MG63 (cell line): Measurements from ENCODE around the gene ANGEL2. TPM values are rescaled to one million over a fixed set of nuclear protein-coding genes. Genes with fewer than 3 reads are reported as not detected.
"Not testable (repeated sequence)": the region's sequence is repeated elsewhere in the genome, so short reads cannot be mapped to it uniquely, and the experiment has no call there.

Experiments used
- DNase-seq: peaks from one replicate; pipeline ENCODE4 v3.0.0-alpha.2; 2020
- H3K27me3 ChIP-seq: fragments of 250-450 bp; sonication (Bioruptor Pico); 2 replicates; pipeline ENCODE4 v1.5.1; 2020; ENCODE audit warnings: mild to moderate bottlenecking, moderate library complexity
- H3K36me3 ChIP-seq: fragments of 250-450 bp; sonication (Bioruptor Pico); 2 replicates; pipeline ENCODE4 v1.5.1; 2020; ENCODE audit warnings: mild to moderate bottlenecking, moderate library complexity
- H3K4me3 ChIP-seq: fragments of 250-450 bp; sonication (Bioruptor Pico); 2 replicates; pipeline ENCODE4 v1.5.1; 2020; ENCODE audit warnings: mild to moderate bottlenecking, moderate library complexity
- H3K9me3 ChIP-seq: fragments of 250-450 bp; sonication (Bioruptor Pico); 2 replicates; pipeline ENCODE4 v1.5.1; 2020; ENCODE audit warnings: mild to moderate bottlenecking, moderate library complexity
- total RNA-seq: library from RNA; depleted of rRNA; stranded (reverse); fragments of >200 nt; shearing (Covaris generic); gene quantifications from 2 replicates; pipeline ENCODE4 v1.2.3, GENCODE V29; 2014; ENCODE audit warnings: low replicate concordance; rRNA removed

The ANGEL2 gene, protein sequence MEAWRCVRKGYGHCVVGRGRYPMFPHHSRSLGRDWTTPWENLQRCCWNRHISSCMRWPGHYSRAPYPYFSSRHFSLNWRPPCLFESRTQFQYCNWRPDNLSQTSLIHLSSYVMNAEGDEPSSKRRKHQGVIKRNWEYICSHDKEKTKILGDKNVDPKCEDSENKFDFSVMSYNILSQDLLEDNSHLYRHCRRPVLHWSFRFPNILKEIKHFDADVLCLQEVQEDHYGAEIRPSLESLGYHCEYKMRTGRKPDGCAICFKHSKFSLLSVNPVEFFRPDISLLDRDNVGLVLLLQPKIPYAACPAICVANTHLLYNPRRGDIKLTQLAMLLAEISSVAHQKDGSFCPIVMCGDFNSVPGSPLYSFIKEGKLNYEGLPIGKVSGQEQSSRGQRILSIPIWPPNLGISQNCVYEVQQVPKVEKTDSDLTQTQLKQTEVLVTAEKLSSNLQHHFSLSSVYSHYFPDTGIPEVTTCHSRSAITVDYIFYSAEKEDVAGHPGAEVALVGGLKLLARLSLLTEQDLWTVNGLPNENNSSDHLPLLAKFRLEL
- total RNA-seq: 36.7 and 65.3 TPM in 2 replicates

DNA sequence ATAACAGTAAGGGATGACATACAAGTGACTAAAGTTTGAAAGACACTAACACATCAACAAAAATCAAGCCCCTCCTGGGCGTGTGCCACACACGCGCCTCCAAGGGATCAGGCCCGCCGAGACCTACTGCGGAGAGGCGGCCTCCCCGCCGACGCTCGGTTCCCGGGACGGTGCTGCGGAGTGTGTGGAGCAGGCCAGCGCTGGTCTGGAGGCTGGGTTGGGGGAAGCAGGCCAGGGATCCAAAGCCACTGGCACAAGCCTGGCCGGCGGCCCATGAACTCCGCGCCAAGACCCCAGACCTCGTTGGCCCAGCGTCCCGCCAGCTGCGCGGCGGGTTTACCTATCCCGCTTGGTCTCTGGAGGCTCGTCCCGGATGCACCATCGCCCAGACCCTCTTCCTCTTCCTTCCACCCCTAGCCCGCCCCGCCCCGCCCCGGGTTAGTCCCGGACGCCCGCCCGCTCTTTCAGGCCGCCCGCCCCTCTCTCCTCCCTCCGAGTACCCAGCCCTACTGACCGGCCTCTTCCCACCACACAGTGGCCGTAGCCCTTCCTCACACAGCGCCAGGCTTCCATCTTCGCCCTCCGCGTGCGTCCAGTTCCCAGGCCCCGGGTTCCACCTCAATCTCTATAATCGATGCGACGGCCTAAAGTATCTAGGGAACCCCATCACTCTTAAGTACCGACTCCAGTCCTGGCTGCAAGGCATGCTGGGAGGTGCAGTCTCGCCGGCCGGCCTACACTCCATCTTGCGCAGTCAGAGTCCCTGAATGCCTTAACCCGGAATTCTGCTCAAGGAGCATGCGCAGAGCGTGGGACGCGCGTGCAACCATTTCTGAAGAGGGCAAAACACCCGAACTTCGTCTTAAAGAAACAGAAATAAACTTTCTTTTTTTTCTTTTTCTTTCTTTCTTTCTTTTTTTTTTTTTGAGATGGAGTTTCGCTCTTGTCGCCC lies at the start of gene ANGEL2:
TSS of gene ANGEL2 (minus strand) at position 769 of the 952 bp plus-strand sequence. CDS start at position 573, 196 bp downstream.
- Histone ChIP-seq H3K9me3 (no peaks in the 10 kb centered on the region), H3K4me3 (peak within 1 kb of the TSS; percentile 70), H3K27me3 (no peaks in the 10 kb centered on the region), H3K36me3 (peaks cover 15% of the 10 kb centered on the region)
- DNase-seq: peak; percentile 97

DNA sequence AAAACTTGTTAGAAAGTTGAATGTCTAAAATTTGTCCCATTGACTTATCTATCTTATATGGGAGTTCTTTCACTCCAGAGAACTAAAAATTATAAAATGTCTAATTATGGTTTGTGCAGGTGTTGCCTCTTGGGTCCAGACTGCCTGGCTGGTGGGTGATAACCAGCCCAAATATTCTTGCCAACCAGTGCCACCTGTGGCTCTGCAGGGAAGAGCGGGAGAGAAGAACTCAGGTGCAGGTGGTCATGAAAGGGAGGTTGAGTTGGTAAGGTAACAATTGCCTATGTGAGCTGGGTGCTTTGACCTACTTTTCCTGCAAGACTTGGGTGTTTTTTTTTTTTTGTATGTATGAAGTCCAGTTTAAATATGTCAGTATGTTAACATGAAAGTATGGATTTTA lies 45.6 kb upstream of the ANGEL2 start:
- no peaks in the 10 kb centered on the region for H3K27me3 ChIP-seq
- H3K4me3 ChIP-seq: no peak overlapping the region
- peaks cover 7% of the 10 kb centered on the region for H3K9me3 ChIP-seq
- no peaks in the 10 kb centered on the region; the same call in 1 of the 2 replicates for H3K36me3 ChIP-seq
- DNase-seq: no peak

DNA sequence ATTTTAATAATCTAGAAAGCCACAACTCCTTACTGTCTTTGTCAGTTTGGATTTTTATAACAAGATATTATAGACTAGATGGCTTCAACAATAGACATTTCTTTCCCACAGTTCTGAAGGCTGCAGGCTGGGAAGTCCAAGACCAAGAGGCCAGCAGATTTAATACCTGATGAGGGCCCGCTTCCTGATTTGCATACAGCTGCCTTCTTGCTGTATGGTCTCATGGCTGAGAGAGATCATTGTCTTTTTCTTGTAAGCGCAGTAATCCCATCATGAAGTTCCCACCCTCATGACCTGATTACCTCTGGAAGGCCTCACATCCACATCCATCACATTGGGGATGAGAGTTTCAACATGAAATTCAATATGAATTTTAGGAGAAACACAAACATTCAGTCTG lies 45.2 kb upstream of the ANGEL2 start:
- no peak for DNase-seq
- no peaks in the 10 kb centered on the region; the same call in 1 of the 2 replicates for H3K36me3 ChIP-seq

DNA sequence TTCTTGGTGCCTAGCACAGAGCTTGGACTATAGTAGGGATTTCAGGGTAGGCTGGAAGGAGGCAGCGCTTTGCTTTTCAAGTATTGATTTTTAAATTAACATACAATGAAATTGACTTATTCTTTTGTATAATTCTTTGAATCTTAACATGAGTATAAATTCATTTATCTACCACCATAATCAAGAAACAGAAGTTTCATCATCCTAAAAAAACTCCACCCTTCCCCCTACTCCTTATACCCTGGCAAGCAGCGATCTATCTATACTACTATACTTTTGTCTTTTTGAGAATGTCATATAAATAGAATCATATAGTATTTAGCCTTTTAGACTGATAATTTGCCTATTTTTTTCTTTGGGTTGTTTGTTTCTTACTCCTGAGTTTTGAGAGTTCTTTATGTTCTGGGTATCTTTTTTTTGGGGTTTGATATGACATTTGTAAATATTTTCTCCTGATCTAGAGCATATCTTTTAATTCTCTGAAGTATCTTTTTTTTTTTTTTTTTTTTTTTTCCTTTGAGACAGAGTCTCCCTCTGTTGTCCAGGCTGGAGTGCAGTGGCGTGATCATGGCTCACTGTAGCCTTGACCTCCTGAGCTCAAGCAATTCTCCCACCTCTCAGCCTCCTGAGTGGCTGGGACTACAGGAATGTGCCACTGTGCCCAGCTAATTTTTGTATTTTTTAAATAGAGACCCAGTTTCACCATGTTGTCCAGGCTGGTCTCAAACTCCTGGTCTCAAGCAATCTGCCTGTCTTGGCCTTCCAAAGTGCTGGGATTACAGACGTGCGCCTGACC lies 41.8 kb upstream of the ANGEL2 start:
- no peaks in the 10 kb centered on the region for H3K27me3 ChIP-seq
- DNase-seq: no peak
- H3K4me3 ChIP-seq: no peak overlapping the region
- peaks cover 7% of the 10 kb centered on the region for H3K9me3 ChIP-seq
- H3K36me3 ChIP-seq: peaks cover 3% of the 10 kb centered on the region; the same call in 1 of the 2 replicates

More for the DNA sequence above, 45.2 kb upstream of the ANGEL2 start:
- peaks cover 7% of the 10 kb centered on the region for H3K9me3 ChIP-seq
- H3K27me3 ChIP-seq: no peaks in the 10 kb centered on the region
- no peak overlapping the region for H3K4me3 ChIP-seq

DNA sequence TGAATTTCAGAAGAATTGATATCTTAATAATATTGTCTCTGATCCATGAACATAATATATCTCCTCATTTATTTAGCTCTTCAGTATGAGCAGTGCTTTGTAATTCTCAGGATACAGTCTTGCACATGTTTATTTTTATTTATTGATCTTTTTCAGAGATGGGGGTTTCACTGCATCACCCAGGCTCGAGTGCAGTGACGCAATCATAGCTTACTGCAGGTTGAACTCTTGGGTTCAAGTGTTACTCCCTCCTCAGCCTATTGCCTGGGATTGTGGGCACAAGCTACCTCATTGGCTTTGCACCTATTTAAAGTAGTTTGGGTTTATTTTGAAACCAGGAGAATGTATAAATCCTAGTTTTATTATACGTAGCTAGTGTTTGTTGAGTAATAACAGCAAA lies 40.1 kb upstream of the ANGEL2 start:
- H3K9me3 ChIP-seq: peaks cover 7% of the 10 kb centered on the region
- no peak overlapping the region for H3K4me3 ChIP-seq
- peaks cover 3% of the 10 kb centered on the region; the same call in 1 of the 2 replicates for H3K36me3 ChIP-seq
- no peak for DNase-seq
- H3K27me3 ChIP-seq: no peaks in the 10 kb centered on the region

DNA sequence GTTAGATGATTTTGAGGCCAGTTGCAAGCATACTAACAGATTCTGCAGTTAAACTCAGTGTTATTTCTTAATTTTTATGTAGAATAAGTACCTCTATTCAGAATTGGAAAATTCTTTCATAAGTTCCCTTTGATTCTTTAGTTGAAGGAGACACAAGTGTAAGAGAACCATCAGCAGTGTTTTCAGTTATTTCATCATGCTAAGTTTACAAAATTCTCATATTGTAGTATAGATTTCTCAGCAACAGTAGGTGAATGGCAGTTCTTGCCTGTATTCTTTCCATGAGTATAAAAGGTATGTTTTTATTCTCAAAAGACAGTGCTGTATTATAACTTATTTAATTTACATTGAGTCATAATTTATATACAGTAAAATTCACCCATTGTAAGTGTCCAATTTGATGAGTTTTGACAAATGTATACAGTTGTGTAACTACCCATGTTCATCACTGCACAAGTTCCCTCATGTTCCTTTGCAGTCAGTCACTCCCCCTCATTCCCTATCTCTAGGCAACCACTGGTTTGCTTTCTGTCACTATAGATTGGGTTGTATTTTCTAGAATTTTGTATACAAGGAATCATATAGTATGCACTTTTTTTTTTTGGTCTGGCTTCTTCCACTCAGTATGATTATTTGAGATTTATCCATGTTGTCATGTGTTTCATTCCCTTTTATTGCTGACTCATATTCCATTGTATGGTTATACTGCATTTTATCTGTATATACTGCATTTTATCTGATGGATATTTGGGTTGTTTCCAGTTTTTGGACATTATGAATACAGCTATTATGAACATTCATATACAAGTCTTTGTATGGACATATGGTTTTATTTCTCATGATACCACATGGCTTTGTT lies 39.3 kb upstream of the ANGEL2 start:
- Histone ChIP-seq H3K9me3 (peaks cover 7% of the 10 kb centered on the region), H3K36me3 (peaks cover 3% of the 10 kb centered on the region; the same call in 1 of the 2 replicates), H3K27me3 (no peaks in the 10 kb centered on the region), H3K4me3 (no peak overlapping the region)
- DNase-seq: no peak

DNA sequence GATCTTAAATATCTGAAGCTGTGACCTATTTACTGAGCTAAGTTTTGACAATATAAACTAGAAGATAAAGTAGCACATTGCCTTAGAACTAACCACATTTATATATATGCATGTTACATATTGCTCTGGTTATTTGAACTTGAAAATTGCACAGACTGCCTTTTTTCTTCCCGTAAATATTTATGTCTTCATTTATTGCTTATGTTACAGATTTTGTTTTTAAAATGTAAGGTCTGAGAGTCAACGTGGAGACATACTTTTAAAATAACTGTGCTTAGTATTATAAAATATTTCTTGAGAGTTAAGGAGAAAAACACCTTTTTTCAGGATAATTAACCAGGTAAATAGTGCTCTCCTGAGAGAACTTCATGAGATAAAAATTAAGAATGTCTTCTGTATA lies 38.5 kb upstream of the ANGEL2 start:
- Histone ChIP-seq H3K9me3 (peaks cover 6% of the 10 kb centered on the region), H3K4me3 (no peak overlapping the region), H3K27me3 (no peaks in the 10 kb centered on the region), H3K36me3 (peaks cover 3% of the 10 kb centered on the region; the same call in 1 of the 2 replicates)
- DNase-seq: no peak

DNA sequence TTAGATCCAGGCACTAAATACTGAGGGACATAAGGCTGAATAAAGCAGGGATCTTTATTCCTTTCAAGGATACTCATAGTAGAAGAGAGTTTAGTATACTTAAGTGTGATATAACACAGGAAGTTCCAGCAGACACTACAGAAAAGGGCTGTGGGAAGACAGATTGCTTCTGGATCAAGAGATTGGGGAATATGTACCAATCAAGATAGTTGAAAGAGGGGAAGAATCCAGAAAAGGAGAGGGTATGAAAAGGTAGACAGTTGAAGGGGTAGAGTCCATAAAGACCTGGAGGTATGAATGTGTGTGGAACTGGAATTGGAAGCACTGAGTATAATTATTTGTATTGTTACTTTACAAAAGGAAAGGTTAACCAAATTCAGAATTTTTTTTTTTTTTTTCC lies 37.8 kb upstream of the ANGEL2 start:
- H3K4me3 ChIP-seq: no peak overlapping the region
- DNase-seq: no peak
- no peaks in the 10 kb centered on the region for H3K27me3 ChIP-seq
- peaks cover 3% of the 10 kb centered on the region; the same call in 1 of the 2 replicates for H3K36me3 ChIP-seq
- H3K9me3 ChIP-seq: no peaks in the 10 kb centered on the region; the same call in 1 of the 2 replicates

DNA sequence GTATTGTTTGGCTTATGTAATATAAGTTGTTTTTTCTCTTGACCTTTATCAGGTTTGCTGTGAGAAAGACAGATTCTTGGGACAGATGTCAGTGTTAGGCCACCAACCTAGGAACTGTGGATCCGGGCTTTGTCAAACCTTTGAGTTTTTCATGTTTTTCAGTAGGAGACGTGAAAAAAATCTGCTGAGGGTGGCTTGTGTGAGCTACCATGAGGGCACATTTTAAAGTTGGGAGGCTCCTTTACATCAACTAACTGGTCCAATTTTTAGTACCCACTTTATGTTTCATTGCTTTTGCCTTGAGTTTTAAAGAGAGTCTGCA lies 36.2 kb upstream of the ANGEL2 start:
- peaks cover 3% of the 10 kb centered on the region; the same call in 1 of the 2 replicates for H3K36me3 ChIP-seq
- H3K27me3 ChIP-seq: no peaks in the 10 kb centered on the region
- no peaks in the 10 kb centered on the region for H3K9me3 ChIP-seq
- no peak for DNase-seq
- H3K4me3 ChIP-seq: peak overlapping the region; percentile 93

DNA sequence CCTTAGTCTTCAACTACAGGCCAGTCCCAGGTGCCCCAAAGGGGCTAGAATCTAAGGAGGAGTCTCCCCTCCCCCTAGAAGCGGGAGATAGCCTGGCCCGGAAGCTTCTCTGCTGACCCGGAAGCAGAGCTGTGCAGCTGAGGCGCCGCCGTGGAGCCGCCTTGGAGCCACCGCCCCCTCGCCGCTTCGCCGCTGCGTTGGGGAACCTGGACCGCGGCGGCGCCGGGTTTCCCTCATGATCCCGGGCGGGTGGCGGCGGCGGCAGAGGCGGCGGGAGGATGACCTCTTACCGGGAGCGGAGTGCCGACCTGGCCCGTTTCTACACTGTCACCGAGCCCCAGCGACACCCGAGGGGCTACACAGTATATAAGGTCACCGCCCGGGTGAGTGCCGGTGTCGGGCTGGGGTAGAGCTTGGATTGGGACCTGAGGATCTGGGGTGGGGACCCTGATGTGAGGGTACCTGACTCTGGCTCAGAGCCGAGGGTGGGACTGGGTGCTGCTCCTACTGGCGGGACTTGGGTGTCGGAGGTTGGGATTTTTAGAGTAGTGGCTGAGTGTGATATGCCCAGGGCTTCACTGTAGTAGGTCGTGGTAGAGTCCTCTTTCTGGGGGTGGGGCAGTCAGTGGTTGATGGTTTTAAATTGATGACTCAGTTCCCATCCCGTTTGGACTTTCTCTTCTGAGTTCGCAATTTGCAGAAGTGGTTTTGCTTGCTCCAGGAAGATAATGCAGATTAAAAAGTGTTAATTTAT lies 35.6 kb upstream of the ANGEL2 start, which contains the start of gene RPS6KC1:
TSS of gene RPS6KC1 (plus strand) at position 115 of the 754 bp plus-strand sequence. CDS start at position 279, 164 bp downstream.
- H3K36me3 ChIP-seq: peaks cover 3% of the 10 kb centered on the region; the same call in 1 of the 2 replicates
- peak; percentile 94 for DNase-seq
- no peaks in the 10 kb centered on the region for H3K27me3 ChIP-seq
- peak within 1 kb of the TSS; percentile 93 for H3K4me3 ChIP-seq
- no peaks in the 10 kb centered on the region for H3K9me3 ChIP-seq

DNA sequence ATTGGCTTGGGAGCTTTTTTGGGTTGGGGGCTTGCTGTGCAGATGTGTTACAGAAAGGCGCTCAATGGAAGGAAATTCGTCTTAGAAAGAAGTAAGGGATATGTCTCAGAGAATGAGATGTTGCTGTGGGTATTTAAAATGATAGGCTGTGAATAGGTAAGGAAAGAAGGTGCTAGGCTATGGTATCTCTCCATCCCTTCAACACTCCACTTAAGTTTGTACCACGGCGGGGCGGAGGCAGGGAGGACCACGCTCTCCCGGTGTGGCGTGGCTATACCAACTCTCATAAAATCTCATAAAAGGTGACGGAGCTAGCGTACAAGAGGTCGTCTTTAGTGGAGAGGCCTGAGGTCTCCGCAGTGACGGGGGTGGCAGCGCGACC lies 35.1 kb upstream of the ANGEL2 start:
- Histone ChIP-seq H3K36me3 (peaks cover 3% of the 10 kb centered on the region; the same call in 1 of the 2 replicates), H3K9me3 (no peaks in the 10 kb centered on the region), H3K27me3 (no peaks in the 10 kb centered on the region), H3K4me3 (peak overlapping the region; percentile 93)
- DNase-seq: no peak

DNA sequence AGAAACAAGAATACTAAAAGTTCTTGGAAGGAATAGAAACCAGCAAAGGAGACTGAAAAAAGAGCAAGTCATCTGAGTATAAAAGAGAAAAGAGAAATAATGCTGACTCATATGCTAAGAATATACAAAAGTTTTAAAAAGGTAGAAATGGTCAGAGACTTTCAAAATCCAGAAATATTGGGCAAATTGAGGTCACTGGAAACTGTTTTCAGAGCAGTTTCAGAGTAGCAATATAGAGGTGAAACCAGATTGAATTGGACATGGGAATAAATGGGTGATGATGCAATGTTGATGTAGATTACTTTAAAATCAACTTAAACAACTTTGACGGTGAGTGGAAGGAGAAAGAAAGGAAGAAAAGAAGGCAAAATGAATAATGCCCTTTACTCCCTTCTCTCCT lies 33.6 kb upstream of the ANGEL2 start:
- no peak for DNase-seq
- no peaks in the 10 kb centered on the region; the same call in 1 of the 2 replicates for H3K36me3 ChIP-seq
- no peaks in the 10 kb centered on the region for H3K27me3 ChIP-seq
- no peak overlapping the region for H3K4me3 ChIP-seq
- H3K9me3 ChIP-seq: no peaks in the 10 kb centered on the region

DNA sequence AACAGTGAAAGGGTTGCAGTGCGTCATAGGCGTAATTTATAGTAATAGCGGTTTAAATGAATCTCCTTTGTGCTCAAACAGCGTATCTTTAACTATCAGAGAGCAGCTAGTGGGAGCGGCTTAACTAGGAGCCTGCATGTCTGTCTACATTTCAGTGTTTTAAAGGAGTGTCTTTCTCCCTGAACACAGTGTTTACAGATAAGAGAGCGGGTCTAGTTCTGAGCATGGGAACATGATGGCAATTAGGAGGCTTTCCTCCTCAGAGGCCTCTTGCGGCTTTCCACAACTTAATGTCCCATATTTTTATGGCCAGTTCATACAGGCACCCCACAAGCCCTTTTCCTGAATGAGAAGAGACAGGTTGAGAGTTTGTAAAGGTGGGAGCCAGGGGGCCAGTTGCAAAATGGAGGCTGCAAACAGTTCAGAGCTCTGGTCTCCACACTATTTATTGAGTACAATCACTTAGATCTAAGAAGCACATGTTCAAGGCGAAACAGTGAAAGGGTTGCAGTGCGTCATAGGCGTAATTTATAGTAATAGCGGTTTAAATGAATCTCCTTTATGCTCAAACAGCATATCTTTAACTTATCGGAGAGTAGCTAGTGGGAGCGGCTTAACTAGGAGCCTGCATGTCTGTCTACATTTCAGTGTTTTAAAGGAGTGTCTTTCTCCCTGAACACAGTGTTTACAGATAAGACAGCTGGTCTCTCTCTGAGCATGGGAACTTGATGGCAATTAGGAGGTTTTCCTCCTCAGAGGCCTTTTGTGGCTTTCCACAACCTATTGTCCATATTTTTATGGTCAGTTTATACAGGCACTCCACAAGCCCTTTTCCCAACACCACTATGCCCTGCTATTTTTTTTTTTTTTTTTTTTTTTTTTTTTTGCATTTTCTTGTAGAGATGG lies 29.9 kb upstream of the ANGEL2 start:
- DNase-seq, H3K4me3 ChIP-seq, H3K27me3 ChIP-seq, H3K36me3 ChIP-seq, H3K9me3 ChIP-seq: not testable (repeated sequence)

DNA sequence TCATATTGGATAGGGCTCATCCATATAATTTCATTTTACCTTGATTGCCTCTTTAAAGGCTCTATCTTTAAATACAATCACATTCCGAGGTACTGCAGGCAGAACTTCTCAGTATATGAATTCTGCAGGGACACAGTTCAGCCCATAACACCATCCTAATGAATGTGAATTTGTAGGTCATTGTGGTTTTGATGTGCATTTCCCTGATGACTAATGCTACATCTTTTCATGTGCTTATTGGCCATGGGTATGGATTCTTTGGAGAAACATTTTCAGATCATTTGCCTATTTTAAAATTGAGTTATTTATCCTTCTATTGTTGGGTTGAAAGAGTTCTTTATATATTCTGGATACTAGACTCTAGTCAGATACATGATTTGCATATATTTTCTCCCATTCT lies 25.8 kb upstream of the ANGEL2 start:
- H3K9me3 ChIP-seq: no peaks in the 10 kb centered on the region
- no peaks in the 10 kb centered on the region for H3K36me3 ChIP-seq
- peaks cover 1% of the 10 kb centered on the region; the same call in 1 of the 2 replicates for H3K27me3 ChIP-seq
- DNase-seq: no peak
- no peak overlapping the region for H3K4me3 ChIP-seq
